CD4-positive, alpha-beta T cell treated with Interleukin-17A for 1 hour (primary cell): ENCODE results near the gene SLC26A9.

Experiments
- DNase-seq: peaks from one replicate; pipeline ENCODE4 v3.0.0-alpha.2; 2020

The SLC26A9 gene

DNA sequence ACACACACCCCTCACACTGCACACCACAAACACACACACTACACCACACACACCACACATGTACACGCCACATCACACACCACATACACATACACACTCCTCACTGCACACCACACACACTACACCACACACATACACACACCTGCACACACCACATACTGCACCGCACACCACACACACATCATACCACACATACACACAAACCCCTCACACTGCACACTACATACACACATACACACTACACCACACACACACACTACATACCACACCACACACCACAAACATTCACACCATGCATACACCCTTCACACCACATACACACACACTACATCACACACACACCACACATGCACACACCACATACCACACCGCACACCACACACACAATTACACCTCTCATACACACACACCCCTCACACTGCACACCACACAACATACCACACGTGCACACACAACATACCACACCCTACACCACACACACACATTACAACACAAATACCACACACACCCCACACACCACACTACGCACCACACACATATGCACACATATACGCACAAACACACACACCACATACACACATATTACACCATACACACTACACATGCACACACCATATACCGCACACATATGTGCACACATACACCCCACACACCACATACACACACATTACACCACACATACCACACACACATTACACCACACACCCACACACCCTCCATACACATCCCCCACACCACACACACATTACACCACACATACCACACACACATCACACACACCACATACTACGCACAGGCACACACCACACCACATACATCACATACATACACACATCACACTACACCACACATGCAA is 30.3 kb upstream of the SLC26A9 start:
- no peak for DNase-seq

DNA sequence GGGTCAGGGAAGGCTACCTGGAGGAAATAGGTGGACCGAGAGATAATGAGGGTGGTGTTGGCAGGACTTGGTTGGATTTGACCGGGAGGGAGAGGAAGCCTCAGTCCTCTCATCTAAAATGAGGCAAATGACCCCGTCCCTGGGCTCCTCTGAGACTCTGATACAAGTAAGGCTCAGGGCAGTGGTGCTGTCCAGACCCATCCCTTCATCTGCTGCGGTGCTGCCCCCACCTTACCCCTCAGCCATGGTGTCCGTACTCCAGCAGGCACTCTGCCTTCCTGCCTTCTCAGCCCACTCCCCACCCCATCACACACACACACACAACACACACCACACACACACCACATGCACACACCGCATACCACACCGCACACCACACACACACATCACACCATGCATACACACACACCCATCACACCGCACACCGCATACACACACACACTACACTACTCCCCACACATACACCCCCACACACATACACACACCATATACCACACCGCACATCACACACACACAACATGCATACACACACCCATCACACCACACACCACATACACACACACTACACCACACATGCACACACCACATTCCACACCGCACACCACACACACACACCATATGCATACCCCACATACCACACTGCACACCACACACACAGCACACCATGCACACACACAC is 29.4 kb upstream of the SLC26A9 start:
- DNase-seq, result no peak

DNA sequence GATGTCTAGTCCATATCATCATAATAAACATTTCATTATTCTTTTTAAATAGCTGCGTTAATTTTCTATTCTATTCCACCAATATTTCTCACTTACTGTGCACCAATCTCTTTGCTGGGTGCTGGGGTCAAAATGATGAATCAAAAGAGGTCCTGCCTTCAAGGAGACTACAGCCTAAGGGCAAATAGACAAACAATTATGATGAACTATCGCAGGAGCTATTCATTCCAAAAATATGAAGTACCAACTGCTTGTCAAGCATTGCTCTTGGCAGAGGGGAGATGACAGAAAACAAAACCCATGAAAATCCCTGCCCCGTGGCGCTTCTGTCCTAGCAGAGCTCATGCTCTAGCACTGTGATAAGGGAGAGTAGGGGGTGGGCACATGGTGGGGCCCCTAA is 28.8 kb upstream of the SLC26A9 start:
- DNase-seq, result no peak

DNA sequence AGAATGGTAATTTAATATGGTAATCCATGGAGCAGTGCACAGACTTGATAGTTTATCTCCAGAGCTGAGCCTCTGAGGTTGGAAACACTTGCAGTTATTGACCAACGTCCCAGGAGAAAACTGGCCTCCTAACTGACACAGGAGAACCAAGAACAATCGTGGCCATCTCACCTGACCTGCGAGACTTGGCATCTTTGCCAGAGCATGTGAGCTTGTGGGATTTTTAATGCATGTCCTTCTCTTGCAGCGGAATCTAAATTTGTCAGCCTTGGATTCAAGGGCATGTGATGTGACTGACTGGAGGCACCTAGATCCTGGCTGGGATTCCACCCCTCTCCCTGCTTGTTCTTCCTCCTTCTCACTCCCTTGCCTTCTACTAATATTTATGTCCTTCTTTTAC is 27.8 kb upstream of the SLC26A9 start:
- DNase-seq, result no peak

DNA sequence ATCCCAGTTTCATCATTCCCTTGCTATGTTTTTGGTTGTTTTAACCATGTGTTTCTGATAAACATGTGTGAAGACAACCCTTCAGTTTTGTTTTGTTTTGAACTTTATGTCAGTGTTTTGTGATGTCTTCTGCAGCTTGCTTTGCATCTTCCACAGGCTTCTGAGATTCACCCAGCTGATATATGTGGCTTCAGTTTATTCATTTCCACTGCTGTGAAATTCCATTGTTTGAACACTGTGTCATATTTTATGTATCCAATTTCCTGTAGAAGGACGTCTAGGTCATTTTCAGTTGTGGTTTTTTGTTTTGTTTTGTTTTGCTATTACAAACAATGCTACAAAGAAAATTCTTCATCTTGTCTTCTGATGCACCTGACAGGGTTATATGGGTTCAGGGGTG is 27.2 kb upstream of the SLC26A9 start:
- DNase-seq, result no peak

DNA sequence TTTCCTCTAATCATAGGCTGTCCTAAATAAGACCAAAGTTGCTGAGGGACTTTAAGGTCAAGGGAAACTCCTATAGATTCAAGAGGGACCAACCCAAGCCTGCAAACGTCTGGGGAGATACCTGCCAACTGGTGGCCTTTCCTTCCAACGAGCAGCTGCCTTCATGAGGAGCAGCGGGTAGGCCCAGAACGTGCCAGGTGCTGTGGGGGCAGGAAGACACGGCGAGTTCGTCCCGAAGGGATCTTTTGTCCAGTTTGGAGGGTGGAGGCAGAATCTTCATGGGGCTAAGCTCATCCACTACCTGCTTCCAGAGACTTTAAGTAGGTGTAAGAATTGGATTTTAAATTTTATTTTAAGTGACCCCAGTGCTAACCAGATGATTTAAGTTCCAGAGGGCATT is 26.0 kb upstream of the SLC26A9 start:
- DNase-seq, result no peak

DNA sequence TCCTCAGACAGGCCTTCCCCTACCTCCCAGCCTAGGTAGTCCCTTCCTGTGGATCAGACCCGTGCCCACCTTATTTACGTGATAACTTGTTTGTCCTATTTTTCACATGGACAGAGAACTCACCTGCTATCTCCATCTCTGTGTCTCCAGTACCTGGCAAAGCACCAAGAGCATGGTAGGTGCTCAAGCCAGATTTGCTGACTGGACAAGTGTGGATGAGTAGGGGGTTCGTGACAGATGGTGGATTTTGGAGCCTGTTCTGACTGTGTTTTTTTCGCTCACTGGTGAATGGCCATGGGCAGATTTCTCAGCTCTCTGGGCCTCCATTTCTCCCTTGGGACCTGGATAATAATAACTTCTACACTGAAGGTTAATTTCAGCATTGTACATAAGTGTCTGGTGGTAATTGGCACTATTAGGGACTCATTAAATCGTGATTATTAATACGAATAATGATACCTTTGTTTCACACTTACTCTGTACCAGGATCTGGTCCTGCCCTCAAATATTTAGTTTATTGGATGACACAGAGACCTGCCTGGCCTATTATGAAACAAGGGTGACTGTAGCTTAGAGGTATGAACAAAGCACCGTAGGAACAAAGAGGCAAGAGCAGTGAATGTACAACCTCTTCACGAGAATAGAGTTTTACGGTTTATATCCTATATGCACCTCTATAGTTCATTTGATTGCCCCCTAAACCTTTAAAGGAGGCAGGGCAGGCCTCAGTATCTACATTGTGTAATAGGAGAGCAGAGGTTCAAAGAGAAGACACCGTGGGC is 24.5 kb upstream of the SLC26A9 start:
- DNase-seq, result no peak

DNA sequence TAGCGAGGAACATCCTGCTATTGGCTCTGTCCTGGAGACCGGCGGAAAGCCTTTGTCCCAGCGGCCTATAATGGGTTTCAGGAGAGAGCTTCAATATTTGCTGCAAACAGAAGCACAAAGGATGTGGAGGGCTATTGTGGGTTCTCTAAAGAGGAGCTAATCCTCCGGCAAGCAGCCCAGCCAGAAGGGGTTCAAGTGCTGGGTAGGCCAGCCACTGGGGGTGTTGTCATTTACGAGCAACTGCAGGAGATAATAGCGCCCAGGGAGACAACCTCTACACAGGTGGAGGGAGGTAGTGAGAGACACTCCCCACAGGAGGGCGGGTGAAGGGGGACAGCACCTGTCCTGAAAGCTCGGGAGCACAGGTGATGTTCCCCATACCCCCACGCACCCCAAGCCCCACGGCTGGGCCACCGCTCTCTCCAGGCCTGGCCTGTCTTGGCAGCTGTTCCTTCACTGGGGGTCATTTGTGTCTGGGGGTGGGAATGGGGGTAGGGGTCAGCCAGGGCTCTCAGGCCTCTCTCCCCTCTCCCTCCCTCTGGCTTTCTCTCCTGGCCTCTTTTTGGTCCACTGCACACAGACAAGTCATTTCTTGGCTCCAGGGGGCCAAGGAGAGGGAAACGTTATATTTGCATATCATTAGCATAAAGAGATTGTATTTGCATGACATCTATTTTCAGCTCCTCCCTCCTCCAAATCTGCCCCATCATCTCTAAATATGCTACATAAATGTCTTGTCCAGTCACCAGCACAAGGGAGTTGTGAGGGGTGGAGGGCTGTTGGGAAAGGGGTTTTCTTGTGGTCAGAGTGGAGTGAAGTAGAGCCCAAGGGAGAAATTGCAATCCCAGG is 22.0 kb upstream of the SLC26A9 start:
- no peak for DNase-seq

DNA sequence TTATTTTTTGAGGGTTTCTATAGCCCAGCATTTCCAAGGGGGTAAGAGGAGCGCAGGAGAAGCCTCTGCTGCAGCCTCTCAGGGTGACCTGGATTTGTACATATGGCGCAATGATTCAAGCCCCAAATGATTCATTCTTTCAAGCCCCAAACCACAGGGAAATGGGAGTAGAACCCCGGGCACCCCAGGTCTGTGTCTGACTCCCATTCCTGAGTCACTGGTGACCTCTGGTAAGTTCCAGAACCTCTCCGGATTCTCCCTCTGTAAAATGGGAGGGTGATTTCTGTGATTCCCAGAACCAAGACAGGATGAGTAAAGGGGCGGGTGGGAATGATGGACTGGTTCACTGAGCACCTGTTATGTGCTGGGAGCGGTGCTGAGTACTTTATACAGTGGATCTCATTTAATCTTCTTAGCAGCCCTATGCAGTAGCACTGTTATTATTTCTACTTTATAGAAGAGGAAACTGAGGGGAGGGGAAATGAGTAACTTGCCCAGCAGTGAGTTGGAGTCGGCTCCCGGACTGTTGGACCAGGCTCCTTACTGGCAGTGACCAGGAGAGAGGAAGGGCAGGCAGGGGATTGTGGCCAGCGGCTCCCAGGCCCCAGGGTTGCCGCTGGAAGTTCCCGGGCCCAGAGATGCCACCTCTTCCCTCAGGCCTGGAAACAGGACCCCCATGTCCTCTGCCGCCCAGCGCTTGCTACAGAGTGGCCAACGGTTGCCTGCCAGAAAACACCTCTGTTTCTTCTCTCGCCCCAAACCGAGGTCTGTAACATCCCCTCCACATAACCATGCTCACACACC is 20.3 kb upstream of the SLC26A9 start:
- no peak for DNase-seq

DNA sequence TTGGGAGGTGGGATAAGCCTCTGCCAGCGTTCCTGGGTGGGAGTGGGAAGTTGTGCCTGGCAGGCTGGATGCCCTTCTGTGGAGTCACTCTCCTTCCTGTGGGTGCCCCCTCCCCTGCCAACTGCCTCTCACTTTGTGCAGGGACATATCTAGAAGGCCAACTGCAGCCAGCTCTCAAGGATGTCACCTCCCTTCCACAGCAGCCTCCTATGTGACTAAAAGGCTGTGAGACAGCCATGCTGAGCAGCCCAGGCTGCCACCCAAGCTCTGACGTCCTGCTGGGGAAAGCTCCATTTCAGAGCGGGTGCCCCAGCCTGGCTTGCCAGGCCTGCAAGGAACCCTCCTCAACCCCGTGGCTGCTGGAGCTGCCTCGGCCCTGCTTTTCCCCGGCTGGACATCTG is 19.6 kb upstream of the SLC26A9 start:
- no peak for DNase-seq

DNA sequence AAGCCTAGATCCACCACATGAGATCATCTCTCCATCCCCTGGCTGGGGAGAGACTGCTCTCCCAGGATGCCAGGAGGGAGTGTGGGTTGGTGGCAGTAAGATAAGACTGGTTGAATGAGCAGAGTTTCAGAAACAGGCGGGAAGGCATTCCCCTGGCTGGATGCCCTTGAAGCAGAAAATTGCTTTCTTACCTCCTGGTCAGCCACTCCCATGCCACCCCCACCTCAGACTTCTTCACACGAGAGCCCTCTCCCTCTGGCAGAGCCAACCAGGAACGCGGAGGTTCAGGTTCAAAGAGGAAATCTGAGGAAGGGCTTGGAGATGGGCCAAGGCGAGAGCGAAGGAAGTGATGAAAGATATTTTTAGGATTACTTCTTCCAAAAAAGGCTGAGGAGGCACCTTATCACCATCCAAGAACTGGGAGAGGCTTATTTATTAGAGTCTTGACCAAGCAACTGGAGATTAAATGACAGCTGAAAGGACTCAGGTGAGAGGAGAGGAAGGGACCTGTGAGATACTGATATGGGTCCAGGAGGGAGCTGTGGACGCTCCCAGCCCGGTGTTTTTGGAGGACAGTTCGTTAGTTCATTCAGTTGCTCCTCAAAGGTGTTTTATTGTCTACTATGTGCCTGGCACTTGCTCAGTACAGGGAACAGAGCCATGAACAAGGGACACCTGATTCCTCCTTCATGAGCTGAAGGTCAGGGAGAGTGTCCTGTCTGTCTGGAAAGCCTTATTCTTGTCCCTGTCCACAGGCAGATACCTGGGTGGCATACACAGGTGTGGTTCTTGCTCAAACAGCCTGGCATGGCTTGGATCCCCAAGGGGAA is 18.9 kb upstream of the SLC26A9 start:
- no peak for DNase-seq

DNA sequence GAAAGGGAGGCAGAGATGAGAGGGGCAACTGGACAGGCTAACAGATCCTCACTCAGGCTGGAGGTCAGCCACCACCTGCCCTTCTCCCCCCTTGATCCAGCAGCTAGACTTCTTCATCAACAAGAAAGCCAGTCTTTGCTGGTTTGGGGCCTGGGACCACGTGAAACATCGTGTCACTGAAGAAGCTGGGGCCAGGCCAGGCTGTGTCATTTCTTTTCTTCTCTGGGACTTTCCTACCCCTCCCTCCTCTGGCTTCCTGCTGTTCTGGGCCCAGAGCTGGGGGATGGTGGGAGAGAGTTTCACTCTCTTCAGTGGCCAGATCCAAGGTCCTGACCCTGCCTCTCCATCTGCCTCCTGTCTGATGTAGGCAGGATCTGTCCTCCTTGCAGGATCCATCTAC is 18.1 kb upstream of the SLC26A9 start:
- DNase-seq, result no peak

DNA sequence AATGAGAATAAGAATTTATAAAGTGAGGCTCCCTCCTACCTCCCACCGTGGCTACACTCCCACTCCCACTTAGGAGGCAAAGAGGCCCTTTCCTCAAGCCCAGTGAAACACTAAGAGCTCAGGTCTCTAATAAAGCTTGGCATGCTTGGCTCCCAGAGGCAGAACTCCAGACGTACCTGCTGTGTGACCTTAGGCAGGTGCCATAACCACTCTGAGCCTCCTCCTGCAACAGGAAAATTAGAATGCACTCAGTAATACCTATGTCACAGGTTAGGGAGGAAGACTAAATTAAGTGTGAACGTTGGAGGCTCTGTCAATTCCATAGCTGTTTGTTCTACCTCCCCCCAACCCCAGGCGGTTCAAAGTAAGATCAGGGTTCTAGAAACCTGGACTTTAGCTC is 16.5 kb upstream of the SLC26A9 start:
- no peak for DNase-seq

DNA sequence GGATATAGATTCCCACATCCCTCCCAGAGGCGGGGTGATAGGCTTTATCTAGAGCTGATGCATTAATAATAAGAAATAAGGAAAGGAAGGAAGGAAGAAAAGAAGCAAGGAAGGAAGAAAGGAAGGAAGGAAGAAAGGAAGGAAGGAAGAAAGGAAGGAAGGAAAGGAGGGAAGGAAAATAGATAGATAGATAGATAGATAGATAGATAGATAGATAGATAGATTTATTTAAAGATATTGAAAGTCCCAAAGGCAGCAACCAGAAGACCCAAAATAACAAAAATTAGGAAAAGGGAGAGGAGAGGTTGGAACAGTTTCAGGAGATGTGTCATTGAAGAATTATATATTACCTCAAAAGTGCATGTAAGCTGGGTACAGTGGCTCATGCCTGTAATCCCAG is 12.2 kb upstream of the SLC26A9 start:
- DNase-seq, result no peak

DNA sequence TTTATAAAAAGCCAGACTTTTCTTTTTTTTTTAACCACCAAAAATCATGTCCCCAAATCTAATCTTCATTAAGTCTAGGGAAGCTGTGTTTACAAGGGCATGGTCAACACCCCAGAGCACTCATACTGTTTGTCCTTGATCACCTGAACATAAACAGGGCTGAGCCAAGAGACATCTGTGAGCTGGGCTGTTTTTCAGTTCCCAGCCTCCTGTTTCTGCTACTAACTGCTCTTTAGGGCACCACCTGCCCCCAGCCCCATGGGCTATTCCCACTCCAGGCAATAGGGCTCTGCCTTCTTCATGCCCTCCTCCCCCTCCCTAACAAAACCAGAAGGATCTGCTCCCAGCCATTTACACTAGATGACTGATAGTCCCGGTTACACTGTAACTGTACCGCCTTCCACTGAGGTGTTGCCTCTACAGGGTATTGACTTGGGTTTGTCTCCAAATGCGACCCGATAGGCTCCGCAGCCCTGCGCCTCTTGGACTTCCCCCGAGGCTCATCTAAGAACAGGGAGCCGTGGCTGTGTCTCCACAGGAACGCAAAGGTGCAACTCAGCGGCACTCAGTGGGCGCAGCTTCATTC is 11.7 kb upstream of the SLC26A9 start:
- DNase-seq, result no peak

DNA sequence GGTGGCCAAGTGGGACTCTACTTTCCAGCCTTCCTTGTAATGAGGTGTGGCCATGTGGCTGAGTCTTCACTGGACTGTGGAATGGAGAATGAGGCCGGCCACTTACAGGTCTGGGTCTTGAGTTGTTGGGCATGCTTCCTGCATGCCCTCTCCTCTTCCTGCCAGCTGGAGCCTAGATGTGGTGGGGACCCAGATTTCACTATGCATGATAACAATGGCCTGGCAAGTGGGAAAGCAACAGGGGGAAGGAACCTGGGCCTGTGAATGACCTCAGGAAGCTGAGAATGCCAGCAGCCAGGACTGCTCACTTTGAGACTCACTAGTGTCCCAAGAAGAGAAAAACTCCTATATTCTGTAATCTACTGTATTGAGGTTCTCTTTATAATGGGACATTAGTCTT is 8.5 kb upstream of the SLC26A9 start:
- DNase-seq, result no peak

DNA sequence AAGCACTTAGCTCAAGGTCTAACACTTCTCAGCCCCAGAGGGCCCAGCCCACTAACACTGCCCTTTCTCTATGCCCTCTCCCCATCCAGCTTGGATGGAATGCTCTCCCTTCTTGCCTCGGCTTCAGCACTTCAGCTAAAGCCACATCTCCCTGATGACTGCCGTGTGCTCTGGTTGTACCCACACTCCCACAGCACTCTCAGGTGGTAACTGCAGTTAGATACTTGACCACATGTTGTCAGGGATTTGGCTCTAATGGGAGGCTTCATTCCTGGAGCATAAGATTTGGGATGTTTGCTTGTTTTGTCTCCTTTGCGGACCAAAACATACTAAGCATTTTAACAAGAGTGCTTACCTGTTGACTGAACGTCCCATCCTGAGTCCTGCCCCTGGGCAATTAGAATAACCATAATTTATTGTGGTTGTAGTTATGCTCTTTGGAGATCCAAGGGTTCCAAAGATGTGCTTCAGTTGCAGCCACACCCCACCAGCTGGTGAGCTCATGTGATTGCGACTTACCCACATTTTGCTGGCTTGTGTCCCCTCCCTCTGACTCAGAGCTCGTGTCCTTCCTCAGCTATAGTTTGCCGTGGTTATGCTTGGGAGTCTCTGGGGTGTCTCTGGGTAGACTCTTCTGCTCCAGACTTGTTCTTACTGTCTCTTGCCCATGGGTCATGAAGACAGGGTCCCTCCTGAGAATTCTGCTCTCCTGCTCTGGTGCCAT is 7.7 kb upstream of the SLC26A9 start:
- no peak for DNase-seq

DNA sequence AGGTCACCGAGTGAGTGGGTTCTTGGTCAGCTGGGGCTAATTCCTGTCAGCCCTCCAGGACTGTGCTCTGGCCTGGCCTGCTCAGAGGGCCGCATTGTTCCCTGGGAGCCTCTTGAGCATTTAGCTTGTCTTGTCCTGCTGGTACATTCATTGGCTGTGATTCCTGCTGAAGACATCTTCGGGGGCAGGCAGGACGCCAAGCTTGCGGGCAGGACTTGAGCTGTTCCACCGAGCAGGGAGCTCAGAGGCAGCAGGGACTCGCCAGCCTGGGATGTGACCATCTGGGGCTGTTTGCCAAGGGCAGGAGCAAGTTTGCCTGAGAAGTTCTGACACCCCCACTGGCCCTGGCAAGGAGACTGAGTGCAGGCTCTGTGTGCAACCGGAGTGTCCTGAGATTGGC is 7.0 kb upstream of the SLC26A9 start:
- DNase-seq, result no peak

DNA sequence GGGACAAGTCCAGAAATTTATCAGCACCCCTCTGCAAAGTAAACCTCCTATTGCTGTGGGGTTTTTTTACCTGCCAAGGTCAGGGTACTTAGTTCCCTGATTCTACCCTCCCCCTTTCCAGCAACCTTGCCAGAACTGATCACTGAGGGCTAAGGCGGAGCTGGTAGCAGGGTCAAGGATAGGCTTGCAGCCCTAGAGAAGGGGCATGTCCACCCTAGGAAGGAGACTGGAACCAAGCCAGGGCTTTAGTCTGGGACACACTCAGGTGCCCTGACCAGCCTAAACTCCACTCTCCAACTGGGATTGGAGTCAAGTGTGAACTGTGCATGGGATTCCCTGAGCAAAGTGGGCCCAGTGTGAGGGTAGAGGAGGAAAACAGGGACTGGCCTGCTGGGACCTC is 6.5 kb upstream of the SLC26A9 start:
- no peak for DNase-seq

DNA sequence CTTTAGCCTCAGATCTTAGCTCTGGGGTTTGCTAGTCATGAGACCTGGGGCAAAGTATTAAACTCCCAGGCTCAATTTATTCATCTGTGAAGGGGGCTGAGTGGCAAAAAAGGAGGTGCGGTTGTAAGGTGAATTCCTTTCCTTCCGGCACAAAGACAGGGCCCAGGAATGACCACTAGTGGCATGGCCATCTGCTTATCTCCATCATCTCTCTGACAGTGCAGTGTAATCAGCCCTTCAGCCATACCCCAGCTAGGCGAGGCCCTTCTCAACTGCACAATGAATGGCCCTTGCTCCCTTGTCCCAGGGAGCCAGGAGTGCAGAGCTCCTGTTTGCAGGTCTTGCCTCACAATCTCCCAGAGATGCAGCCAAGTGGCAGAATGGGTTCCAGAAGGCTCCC is 5.6 kb upstream of the SLC26A9 start:
- no peak for DNase-seq
